ENCODE measurements around the gene PLXNC1.

Gene PLXNC1

DNA sequence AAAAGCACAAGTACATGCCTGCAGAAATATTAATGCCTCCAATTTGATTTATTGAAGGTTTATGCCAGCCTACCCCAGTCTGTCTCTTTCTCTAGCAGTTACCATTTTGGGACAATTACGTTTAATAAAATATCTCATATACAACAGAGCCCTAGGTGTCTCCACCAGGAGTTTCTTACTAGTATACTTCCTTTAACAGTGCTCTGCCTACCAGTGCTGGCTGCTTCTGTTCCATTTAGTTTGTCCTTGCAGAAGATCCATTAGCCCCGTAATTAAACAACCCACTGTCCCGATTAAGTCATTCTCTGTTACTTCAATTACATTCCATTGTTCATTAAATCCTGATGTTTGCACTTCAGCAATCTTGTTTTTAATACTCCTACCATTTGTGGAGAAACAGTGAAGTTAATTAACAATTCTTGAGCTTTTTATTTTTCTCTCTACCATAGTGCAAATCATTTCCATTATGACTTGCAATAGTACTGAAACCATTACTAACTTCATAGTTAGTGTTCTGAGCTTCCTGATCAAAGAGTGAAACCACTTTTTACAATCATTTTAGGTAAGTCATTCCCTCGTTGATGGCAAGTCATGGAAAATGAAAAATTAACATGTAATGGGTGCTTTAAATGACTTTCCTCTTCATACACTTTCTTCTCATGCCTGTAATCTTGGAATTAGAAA, 121.1 kb downstream of the PLXNC1 start (continued):
- TF ChIP-seq, protein P1, sequence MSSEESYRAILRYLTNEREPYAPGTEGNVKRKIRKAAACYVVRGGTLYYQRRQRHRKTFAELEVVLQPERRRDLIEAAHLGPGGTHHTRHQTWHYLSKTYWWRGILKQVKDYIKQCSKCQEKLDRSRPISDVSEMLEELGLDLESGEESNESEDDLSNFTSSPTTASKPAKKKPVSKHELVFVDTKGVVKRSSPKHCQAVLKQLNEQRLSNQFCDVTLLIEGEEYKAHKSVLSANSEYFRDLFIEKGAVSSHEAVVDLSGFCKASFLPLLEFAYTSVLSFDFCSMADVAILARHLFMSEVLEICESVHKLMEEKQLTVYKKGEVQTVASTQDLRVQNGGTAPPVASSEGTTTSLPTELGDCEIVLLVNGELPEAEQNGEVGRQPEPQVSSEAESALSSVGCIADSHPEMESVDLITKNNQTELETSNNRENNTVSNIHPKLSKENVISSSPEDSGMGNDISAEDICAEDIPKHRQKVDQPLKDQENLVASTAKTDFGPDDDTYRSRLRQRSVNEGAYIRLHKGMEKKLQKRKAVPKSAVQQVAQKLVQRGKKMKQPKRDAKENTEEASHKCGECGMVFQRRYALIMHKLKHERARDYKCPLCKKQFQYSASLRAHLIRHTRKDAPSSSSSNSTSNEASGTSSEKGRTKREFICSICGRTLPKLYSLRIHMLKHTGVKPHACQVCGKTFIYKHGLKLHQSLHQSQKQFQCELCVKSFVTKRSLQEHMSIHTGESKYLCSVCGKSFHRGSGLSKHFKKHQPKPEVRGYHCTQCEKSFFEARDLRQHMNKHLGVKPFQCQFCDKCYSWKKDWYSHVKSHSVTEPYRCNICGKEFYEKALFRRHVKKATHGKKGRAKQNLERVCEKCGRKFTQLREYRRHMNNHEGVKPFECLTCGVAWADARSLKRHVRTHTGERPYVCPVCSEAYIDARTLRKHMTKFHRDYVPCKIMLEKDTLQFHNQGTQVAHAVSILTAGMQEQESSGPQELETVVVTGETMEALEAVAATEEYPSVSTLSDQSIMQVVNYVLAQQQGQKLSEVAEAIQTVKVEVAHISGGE (tag by site-specific recombination; conservative IDR thresholded peaks at IDR 0.05; ENCODE audit: low read depth), result no peak
- TF ChIP-seq, protein P2, sequence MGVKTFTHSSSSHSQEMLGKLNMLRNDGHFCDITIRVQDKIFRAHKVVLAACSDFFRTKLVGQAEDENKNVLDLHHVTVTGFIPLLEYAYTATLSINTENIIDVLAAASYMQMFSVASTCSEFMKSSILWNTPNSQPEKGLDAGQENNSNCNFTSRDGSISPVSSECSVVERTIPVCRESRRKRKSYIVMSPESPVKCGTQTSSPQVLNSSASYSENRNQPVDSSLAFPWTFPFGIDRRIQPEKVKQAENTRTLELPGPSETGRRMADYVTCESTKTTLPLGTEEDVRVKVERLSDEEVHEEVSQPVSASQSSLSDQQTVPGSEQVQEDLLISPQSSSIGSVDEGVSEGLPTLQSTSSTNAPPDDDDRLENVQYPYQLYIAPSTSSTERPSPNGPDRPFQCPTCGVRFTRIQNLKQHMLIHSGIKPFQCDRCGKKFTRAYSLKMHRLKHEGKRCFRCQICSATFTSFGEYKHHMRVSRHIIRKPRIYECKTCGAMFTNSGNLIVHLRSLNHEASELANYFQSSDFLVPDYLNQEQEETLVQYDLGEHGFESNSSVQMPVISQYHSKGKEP (tag by site-specific recombination; IDR thresholded peaks at IDR 0.05), result no peak
- TF ChIP-seq ZNF768 (tag by site-specific recombination; IDR thresholded peaks at IDR 0.05), result no peak
- TF ChIP-seq, protein P3, sequence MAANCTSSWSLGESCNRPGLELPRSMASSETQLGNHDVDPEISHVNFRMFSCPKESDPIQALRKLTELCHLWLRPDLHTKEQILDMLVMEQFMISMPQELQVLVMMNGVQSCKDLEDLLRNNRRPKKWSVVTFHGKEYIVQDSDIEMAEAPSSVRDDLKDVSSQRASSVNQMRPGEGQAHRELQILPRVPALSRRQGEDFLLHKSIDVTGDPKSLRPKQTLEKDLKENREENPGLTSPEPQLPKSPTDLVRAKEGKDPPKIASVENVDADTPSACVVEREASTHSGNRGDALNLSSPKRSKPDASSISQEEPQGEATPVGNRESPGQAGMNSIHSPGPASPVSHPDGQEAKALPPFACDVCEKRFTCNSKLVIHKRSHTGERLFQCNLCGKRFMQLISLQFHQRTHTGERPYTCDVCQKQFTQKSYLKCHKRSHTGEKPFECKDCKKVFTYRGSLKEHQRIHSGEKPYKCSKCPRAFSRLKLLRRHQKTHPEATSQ (tag by site-specific recombination; IDR thresholded peaks at IDR 0.05), result no peak
- no peak for TF ChIP-seq ZNF501 (tag by site-specific recombination; IDR thresholded peaks at IDR 0.05)
- TF ChIP-seq, protein P4, sequence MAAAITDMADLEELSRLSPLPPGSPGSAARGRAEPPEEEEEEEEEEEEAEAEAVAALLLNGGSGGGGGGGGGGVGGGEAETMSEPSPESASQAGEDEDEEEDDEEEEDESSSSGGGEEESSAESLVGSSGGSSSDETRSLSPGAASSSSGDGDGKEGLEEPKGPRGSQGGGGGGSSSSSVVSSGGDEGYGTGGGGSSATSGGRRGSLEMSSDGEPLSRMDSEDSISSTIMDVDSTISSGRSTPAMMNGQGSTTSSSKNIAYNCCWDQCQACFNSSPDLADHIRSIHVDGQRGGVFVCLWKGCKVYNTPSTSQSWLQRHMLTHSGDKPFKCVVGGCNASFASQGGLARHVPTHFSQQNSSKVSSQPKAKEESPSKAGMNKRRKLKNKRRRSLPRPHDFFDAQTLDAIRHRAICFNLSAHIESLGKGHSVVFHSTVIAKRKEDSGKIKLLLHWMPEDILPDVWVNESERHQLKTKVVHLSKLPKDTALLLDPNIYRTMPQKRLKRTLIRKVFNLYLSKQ (tag by site-specific recombination; IDR thresholded peaks at IDR 0.05; ENCODE audit: borderline replicate concordance), result no peak
- no peak for TF ChIP-seq ZNF629 (tag by site-specific recombination; IDR thresholded peaks at IDR 0.05)

DNA sequence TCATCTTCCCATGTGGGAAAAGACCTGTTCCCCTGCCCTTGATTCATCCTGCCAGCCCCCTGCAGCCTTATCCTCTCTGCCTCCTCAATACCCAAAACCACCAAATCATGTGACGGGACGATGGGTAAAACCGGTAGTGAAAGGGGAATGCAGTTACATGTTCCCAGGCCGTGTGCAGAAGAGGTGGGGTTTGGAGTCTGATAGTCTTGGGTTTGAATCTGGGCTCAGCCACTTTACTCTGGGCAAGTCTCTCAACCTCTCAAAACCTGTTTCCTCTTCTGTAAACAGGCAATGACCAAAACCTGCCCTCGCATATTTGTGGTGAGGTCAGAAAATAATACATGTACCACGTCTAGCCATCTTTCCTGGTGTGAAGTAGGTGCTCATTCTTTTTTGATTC, 123.0 kb downstream of the PLXNC1 start:
- no peak overlapping the region for H3K4me3 ChIP-seq (ENCODE audit: low read depth, low read length)
- H3K9me3 ChIP-seq (ENCODE audit: control insufficient read depth, insufficient read depth, low read depth, low read length), result no peaks in the 10 kb centered on the region
- ChIA-PET CTCF (no interaction called here), POLR2A (no interaction called here)
- no peak overlapping the region for H3K27ac ChIP-seq (ENCODE audit: extremely low read depth, low read depth, low read length)
- no peaks in the 10 kb centered on the region for H3K36me3 ChIP-seq (ENCODE audit: control insufficient read depth in 2 of 2, insufficient read depth in 1 of 2, low read length in 2 of 2)
- H3K4me1 ChIP-seq (ENCODE audit: control insufficient read depth, insufficient read depth, low read length), result no peaks in the 10 kb centered on the region
- TF ChIP-seq, protein P5, sequence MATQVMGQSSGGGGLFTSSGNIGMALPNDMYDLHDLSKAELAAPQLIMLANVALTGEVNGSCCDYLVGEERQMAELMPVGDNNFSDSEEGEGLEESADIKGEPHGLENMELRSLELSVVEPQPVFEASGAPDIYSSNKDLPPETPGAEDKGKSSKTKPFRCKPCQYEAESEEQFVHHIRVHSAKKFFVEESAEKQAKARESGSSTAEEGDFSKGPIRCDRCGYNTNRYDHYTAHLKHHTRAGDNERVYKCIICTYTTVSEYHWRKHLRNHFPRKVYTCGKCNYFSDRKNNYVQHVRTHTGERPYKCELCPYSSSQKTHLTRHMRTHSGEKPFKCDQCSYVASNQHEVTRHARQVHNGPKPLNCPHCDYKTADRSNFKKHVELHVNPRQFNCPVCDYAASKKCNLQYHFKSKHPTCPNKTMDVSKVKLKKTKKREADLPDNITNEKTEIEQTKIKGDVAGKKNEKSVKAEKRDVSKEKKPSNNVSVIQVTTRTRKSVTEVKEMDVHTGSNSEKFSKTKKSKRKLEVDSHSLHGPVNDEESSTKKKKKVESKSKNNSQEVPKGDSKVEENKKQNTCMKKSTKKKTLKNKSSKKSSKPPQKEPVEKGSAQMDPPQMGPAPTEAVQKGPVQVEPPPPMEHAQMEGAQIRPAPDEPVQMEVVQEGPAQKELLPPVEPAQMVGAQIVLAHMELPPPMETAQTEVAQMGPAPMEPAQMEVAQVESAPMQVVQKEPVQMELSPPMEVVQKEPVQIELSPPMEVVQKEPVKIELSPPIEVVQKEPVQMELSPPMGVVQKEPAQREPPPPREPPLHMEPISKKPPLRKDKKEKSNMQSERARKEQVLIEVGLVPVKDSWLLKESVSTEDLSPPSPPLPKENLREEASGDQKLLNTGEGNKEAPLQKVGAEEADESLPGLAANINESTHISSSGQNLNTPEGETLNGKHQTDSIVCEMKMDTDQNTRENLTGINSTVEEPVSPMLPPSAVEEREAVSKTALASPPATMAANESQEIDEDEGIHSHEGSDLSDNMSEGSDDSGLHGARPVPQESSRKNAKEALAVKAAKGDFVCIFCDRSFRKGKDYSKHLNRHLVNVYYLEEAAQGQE (tag by site-specific recombination; IDR thresholded peaks at IDR 0.05), result no peak
- no peak for TF ChIP-seq ZNF248 (tag by site-specific recombination; IDR thresholded peaks at IDR 0.05)
- no peak for TF ChIP-seq ZNF366 (tag by site-specific recombination; conservative IDR thresholded peaks at IDR 0.05)
- TF ChIP-seq, protein P6, sequence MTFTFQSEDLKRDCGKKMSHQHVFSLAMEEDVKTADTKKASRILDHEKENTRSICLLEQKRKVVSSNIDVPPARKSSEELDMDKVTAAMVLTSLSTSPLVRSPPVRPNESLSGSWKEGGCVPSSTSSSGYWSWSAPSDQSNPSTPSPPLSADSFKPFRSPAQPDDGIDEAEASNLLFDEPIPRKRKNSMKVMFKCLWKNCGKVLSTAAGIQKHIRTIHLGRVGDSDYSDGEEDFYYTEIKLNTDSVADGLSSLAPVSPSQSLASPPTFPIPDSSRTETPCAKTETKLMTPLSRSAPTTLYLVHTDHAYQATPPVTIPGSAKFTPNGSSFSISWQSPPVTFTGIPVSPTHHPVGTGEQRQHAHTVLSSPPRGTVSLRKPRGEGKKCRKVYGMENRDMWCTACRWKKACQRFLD (tag by site-specific recombination; IDR thresholded peaks at IDR 0.05), result no peak
- no peak for TF ChIP-seq ZNF112 (tag by site-specific recombination; IDR thresholded peaks at IDR 0.05)
- TF ChIP-seq ZNF76 (tag by site-specific recombination; IDR thresholded peaks at IDR 0.05; ENCODE audit: borderline replicate concordance, low read depth), result no peak
- TF ChIP-seq, protein P7, sequence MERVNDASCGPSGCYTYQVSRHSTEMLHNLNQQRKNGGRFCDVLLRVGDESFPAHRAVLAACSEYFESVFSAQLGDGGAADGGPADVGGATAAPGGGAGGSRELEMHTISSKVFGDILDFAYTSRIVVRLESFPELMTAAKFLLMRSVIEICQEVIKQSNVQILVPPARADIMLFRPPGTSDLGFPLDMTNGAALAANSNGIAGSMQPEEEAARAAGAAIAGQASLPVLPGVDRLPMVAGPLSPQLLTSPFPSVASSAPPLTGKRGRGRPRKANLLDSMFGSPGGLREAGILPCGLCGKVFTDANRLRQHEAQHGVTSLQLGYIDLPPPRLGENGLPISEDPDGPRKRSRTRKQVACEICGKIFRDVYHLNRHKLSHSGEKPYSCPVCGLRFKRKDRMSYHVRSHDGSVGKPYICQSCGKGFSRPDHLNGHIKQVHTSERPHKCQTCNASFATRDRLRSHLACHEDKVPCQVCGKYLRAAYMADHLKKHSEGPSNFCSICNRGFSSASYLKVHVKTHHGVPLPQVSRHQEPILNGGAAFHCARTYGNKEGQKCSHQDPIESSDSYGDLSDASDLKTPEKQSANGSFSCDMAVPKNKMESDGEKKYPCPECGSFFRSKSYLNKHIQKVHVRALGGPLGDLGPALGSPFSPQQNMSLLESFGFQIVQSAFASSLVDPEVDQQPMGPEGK (tag by site-specific recombination; IDR thresholded peaks at IDR 0.05), result no peak
- no peak for TF ChIP-seq ZNF354C (tag by site-specific recombination; IDR thresholded peaks at IDR 0.05; ENCODE audit: borderline replicate concordance, low read depth)

All from HEK293 (cell line).